OCI-LY7 (cell line): Measurements from ENCODE around the gene VANGL1.

Experiments
- EZH2phosphoT487 ChIP-seq: fragments of 200-600 bp; sonication (generic); IDR thresholded peaks from 2 replicates; pipeline ENCODE4 v1.6.1; 2018; ENCODE audit warnings: low read depth, borderline replicate concordance, mild to moderate bottlenecking, mixed run types, antibody characterized with exemption, low read length, moderate library complexity, mixed read lengths
- TF ChIP-seq, protein P1 (sequence below): fragments of 200-600 bp; sonication (generic); conservative IDR thresholded peaks from 2 replicates; pipeline ENCODE4 v1.5.1; 2014; ENCODE audit warnings: mild to moderate bottlenecking, antibody characterized with exemption, low read length, moderate library complexity, mixed read lengths

DNA sequence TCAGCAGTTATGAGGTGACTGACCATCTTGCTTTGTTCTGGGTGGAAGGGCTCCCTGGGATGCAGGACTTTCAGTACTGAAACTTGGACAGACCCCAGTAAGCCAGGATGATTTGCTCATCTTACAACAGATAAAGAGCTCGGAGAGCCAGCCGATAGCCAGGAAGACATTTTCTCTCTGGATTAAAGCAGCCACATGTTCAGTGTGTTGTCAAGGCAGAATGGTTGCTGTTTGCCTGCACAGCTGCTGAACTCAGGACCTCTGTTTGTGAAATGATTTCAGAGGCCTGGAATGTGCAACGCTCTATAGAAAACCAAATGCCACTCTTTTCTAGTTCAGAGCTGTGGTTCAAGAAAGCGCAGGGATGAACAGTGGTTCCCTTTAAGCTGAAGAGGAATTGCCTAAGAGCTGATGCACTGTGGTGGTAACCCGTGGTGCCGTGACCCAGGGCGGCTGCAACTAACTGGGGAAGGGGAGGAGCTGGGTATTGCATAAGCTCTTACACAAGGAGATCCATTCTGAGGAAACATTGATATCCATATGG lies 86.0 kb downstream of the VANGL1 start:
- TF ChIP-seq, protein P1, sequence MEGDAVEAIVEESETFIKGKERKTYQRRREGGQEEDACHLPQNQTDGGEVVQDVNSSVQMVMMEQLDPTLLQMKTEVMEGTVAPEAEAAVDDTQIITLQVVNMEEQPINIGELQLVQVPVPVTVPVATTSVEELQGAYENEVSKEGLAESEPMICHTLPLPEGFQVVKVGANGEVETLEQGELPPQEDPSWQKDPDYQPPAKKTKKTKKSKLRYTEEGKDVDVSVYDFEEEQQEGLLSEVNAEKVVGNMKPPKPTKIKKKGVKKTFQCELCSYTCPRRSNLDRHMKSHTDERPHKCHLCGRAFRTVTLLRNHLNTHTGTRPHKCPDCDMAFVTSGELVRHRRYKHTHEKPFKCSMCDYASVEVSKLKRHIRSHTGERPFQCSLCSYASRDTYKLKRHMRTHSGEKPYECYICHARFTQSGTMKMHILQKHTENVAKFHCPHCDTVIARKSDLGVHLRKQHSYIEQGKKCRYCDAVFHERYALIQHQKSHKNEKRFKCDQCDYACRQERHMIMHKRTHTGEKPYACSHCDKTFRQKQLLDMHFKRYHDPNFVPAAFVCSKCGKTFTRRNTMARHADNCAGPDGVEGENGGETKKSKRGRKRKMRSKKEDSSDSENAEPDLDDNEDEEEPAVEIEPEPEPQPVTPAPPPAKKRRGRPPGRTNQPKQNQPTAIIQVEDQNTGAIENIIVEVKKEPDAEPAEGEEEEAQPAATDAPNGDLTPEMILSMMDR, result no peak
- TF ChIP-seq EZH2phosphoT487, result no peak
